ENCODE results near the gene CALML3. TPM values are rescaled to one million over a fixed set of nuclear protein-coding genes. Genes with fewer than 3 reads are reported as not detected.

Gene CALML3
- total RNA-seq, 3 donors from 2014 or later (not counting 1 experiment from before 2014, with no cell fraction given) = not detected

GRCh38 chr10:5537684-5538083, 12.9 kb downstream of the CALML3 start:
- no peak for TF ChIP-seq CTCF (IDR thresholded peaks at IDR 0.05)
- intact Hi-C loops (cut with micrococcal nuclease) = no loop called here
- H3K27ac ChIP-seq (ENCODE audit: low read length) = no peak overlapping the region
- no peak overlapping the region for H3K27ac Mint-ChIP-seq
- no peaks in the 10 kb centered on the region for H3K4me1 ChIP-seq (ENCODE audit: control insufficient read depth, insufficient read depth, low read length)
- H3K36me3 Mint-ChIP-seq = no peaks in the 10 kb centered on the region
- no peaks in the 10 kb centered on the region for H3K4me1 Mint-ChIP-seq
- 95% methylated on average over 6 of the region's 6 CpGs for WGBS (ENCODE audit: insufficient coverage)
- H3K4me3 ChIP-seq (ENCODE audit: low read length) = no peak overlapping the region
- H3K4me3 Mint-ChIP-seq = no peak overlapping the region
- ATAC-seq = no peak
- no peaks in the 10 kb centered on the region for H3K9me3 ChIP-seq (ENCODE audit: control insufficient read depth, insufficient read depth, low read length)
- no peaks in the 10 kb centered on the region for H3K27me3 ChIP-seq (ENCODE audit: control insufficient read depth, insufficient read depth, low read length)
- peaks cover 2 to 4% of the 10 kb centered on the region in 2 donors for H3K9me3 Mint-ChIP-seq
- no peak for DNase-seq
- peaks cover 6% of the 10 kb centered on the region in 2 donors for H3K27me3 Mint-ChIP-seq (ENCODE audit: low read depth in 2 of 2)
- H3K36me3 ChIP-seq (ENCODE audit: control insufficient read depth, insufficient read depth, low read length) = no peaks in the 10 kb centered on the region

- no peaks in the 10 kb centered on the region for H3K4me1 Mint-ChIP-seq
- WGBS (ENCODE audit: insufficient coverage) = 92% methylated on average over 9 of the region's 9 CpGs
- H3K9me3 Mint-ChIP-seq = peaks cover 2 to 4% of the 10 kb centered on the region in 2 donors
- H3K36me3 Mint-ChIP-seq = no peaks in the 10 kb centered on the region
- H3K4me3 Mint-ChIP-seq = no peak overlapping the region
- H3K36me3 ChIP-seq (ENCODE audit: control insufficient read depth, insufficient read depth, low read length) = no peaks in the 10 kb centered on the region
- H3K4me1 ChIP-seq (ENCODE audit: control insufficient read depth, insufficient read depth, low read length) = no peaks in the 10 kb centered on the region
- H3K27ac Mint-ChIP-seq = no peak overlapping the region
- no peak overlapping the region for H3K27ac ChIP-seq (ENCODE audit: low read length)
- TF ChIP-seq CTCF (IDR thresholded peaks at IDR 0.05) = no peak
- no peaks in the 10 kb centered on the region for H3K27me3 ChIP-seq (ENCODE audit: control insufficient read depth, insufficient read depth, low read length)
- ATAC-seq = no peak
- DNase-seq = no peak
- intact Hi-C loops (cut with micrococcal nuclease) = no loop called here
- H3K9me3 ChIP-seq (ENCODE audit: control insufficient read depth, insufficient read depth, low read length) = no peaks in the 10 kb centered on the region
- H3K27me3 Mint-ChIP-seq (ENCODE audit: low read depth in 2 of 2) = peaks cover 6% of the 10 kb centered on the region in 2 donors
- no peak overlapping the region for H3K4me3 ChIP-seq (ENCODE audit: low read length)
These were observed 13.7 kb downstream of the CALML3 start for GRCh38 chr10:5538446-5538845.

GRCh38 chr10:5538892-5539651, 14.3 kb downstream of the CALML3 start:
- no peaks in the 10 kb centered on the region for H3K27me3 ChIP-seq (ENCODE audit: control insufficient read depth, insufficient read depth, low read length)
- DNase-seq (no peak), ATAC-seq (no peak)
- peaks cover 2 to 4% of the 10 kb centered on the region in 2 donors for H3K9me3 Mint-ChIP-seq
- H3K4me3 Mint-ChIP-seq = no peak overlapping the region
- H3K4me1 ChIP-seq (ENCODE audit: control insufficient read depth, insufficient read depth, low read length) = no peaks in the 10 kb centered on the region
- 56% methylated on average over 17 of the region's 19 CpGs for WGBS (ENCODE audit: insufficient coverage)
- no peak overlapping the region for H3K27ac ChIP-seq (ENCODE audit: low read length)
- peaks cover 6% of the 10 kb centered on the region in 2 donors for H3K27me3 Mint-ChIP-seq (ENCODE audit: low read depth in 2 of 2)
- H3K36me3 ChIP-seq (ENCODE audit: control insufficient read depth, insufficient read depth, low read length) = no peaks in the 10 kb centered on the region
- TF ChIP-seq CTCF (IDR thresholded peaks at IDR 0.05) = no peak
- H3K4me1 Mint-ChIP-seq = no peaks in the 10 kb centered on the region
- intact Hi-C loops (cut with micrococcal nuclease) = no loop called here
- no peaks in the 10 kb centered on the region for H3K9me3 ChIP-seq (ENCODE audit: control insufficient read depth, insufficient read depth, low read length)
- no peak overlapping the region for H3K27ac Mint-ChIP-seq
- H3K36me3 Mint-ChIP-seq = no peaks in the 10 kb centered on the region
- H3K4me3 ChIP-seq (ENCODE audit: low read length) = no peak overlapping the region

- Histone ChIP-seq H3K4me1 (ENCODE audit: control insufficient read depth, insufficient read depth, low read length) (no peaks in the 10 kb centered on the region), H3K27ac (ENCODE audit: low read length) (no peak overlapping the region), H3K9me3 (ENCODE audit: control insufficient read depth, insufficient read depth, low read length) (no peaks in the 10 kb centered on the region), H3K36me3 (ENCODE audit: control insufficient read depth, insufficient read depth, low read length) (no peaks in the 10 kb centered on the region), H3K4me3 (ENCODE audit: low read length) (no peak overlapping the region), H3K27me3 (ENCODE audit: control insufficient read depth, insufficient read depth, low read length) (no peaks in the 10 kb centered on the region)
- 94% methylated on average over 9 of the region's 9 CpGs for WGBS (ENCODE audit: insufficient coverage)
- TF ChIP-seq CTCF (IDR thresholded peaks at IDR 0.05) = no peak
- intact Hi-C loops (cut with micrococcal nuclease) = no loop called here
- H3K4me1 Mint-ChIP-seq = no peaks in the 10 kb centered on the region
- H3K27ac Mint-ChIP-seq = no peak overlapping the region
- H3K4me3 Mint-ChIP-seq = no peak overlapping the region
- H3K9me3 Mint-ChIP-seq = peaks cover 2 to 4% of the 10 kb centered on the region in 2 donors
- peaks cover 6% of the 10 kb centered on the region in 2 donors for H3K27me3 Mint-ChIP-seq (ENCODE audit: low read depth in 2 of 2)
- no peak for ATAC-seq
- DNase-seq = no peak
- H3K36me3 Mint-ChIP-seq = no peaks in the 10 kb centered on the region
These were observed 15.3 kb downstream of the CALML3 start for GRCh38 chr10:5540080-5540479.
